HG03039 (cell line): Measurements from ENCODE around the gene KRTAP5-6.

Experiments
- ATAC-seq: cut with Tn5 transposase; IDR thresholded peaks from one replicate; pipeline ENCODE4 v1.9.1; 2021; ENCODE audit warnings: mild to moderate bottlenecking, moderate library complexity; ENCODE audit not compliant: unreplicated experiment

Gene KRTAP5-6

DNA sequence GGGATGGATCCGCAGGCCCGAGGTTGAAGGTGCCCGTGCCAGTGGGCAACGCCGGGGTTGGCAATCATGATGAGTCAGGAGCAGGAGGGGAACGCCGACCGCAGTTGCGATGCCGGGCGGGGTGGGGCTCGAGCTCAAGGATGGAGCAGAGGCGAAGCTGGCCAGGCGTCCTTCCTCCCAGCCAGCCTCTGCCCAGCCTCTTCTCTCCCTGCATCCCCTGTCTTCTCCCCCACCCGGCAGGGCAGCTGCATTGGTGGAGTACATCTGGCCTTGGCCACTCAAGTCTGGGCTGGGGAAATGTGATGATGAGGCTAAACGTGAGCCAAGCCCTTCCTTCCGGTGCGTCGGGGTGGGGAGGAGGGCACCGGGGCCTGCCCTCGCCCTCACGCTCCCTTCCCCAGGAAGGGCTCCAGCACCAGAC is 49.5 kb downstream of the KRTAP5-6 start:
- ATAC-seq = no peak

DNA sequence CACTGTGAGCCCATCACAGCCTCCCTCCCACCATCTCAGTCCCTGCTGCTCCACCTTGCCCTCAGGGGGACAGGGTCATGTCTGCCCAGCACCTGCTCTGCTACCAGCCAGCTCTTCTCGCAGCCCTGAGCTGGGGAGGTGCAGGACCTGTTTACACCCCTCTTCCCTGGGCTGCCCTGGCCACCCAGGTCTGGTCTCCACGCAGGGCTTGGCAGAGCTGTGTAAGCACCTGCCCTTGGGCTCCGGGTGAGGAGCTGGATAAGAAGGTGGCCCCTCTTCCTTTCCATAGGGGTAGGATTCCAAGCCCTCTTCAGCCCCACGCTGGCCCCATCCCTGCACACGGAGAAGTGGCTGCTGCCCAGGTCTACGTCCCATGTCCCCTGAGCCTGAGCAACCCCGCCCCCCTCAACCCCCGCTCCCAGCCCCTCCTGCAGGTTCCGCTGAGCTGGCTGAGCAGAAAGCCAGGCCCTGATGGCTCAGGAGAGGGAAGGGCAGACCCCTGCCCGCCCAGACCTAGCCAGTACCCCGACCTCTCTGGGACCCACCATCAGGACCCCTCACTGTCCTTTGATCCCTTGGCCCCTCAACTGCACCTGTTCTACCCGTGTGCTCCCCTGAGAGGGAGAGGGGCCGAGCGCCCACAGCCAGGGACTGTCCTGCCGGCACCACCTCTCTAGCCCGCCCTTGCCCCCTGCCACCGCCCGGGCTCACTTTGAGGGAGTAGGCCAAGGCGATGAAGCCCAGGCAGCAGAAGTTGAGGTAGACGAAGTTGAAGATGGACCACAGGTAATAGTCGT is 50.2 kb downstream of the KRTAP5-6 start:
- ATAC-seq = no peak
